Neutrophil (primary cell): Measurements from ENCODE around the gene NEURL2.

Experiments used
- H3K27ac ChIP-seq: fragments of 200-600 bp; sonication (generic); 2 replicates; pipeline ENCODE4 v1.5.1; 2016; ENCODE audit warnings: mild to moderate bottlenecking, moderate library complexity
- H3K27me3 ChIP-seq: fragments of 200-600 bp; sonication (generic); 2 replicates; pipeline ENCODE4 v1.6.0; 2016; ENCODE audit warnings: mild to moderate bottlenecking
- H3K36me3 ChIP-seq: fragments of 200-600 bp; sonication (generic); 2 replicates; pipeline ENCODE4 v1.5.1; 2017
- H3K4me1 ChIP-seq, 2 experiments: fragments of 200-600 bp in 1 of 2; sonication (generic) in 1 of 2; 1 replicate in 1 of 2; 2 replicates in 1 of 2; pipeline versions ENCODE4 v1.5.1 to v1.6.1; 2013 to 2016; ENCODE audit warnings: low read depth in 1 of 2, low read length in 1 of 2, mild to moderate bottlenecking in 1 of 2, moderate library complexity in 1 of 2; ENCODE audit not compliant: control insufficient read depth in 1 of 2, insufficient read depth in 1 of 2
- H3K4me3 ChIP-seq, 2 experiments: fragments of 200-600 bp in 1 of 2; sonication (generic) in 1 of 2; 1 replicate in 1 of 2; 2 replicates in 1 of 2; pipeline ENCODE4 v1.5.1; 2013 to 2016; ENCODE audit warnings: low read depth in 1 of 2, low read length in 1 of 2, mild to moderate bottlenecking in 1 of 2, moderate library complexity in 1 of 2
- H3K9me3 ChIP-seq: fragments of 200-600 bp; sonication (generic); 2 replicates; pipeline ENCODE4 v1.5.1; 2016
- CTCF ChIP-seq: fragments of 200-600 bp; sonication (generic); IDR thresholded peaks from 2 replicates; pipeline ENCODE4 v1.5.1; 2016; ENCODE audit warnings: antibody characterized with exemption

NEURL2 gene

DNA sequence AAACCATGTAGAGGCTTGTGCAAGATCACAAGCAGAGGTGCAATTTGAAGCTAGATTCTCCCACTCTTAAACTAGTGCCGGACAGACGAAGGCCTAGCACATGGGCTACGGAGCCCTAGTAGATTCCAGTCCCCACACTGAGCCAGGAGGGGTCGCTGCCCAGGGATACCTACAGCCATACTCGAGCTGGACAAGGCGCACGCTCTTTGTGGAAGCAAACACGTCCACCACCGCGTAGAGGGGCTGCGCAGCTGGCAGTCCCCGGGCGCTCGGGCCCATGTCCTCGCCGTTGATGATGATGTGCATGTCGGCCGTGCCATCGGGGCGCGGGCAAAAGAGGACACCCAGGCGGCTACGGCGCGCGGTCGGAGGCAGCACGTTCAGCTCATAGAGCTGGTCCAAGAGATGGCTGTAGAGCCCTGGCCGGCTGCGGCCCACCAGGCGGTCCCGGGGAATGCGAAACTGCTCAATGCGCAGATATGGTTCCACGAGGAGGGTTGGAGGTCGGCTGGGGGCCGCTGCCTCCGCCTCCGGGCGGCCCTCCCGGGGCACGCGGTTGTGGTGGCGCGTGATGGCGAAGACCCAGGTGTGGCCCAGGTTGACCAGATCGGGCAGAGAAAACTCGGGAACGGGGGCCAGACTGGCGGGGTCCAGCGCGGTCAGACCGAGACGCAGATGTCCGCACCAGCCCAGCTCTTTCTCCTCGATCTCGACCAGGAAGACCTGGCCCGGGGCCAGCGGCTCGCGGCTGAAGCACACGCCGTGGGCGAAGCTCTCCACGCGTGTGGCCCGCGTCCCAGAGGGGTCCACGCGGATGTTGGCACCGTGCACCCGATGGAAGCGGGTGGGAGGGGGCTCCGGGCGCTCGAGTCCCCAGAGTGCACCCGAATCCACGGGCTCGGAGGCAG, 677 bp downstream of the NEURL2 start:
- TF ChIP-seq CTCF: peak; percentile 70
- Histone ChIP-seq H3K27ac (peak overlapping the region; percentile 88), H3K27me3 (no peaks in the 10 kb centered on the region), H3K4me3 (peak overlapping the region; percentile 91 to 94), H3K4me1 (peaks cover 41 to 46% of the 10 kb centered on the region in 2 experiments), H3K36me3 (peaks cover 28% of the 10 kb centered on the region), H3K9me3 (no peaks in the 10 kb centered on the region)

DNA sequence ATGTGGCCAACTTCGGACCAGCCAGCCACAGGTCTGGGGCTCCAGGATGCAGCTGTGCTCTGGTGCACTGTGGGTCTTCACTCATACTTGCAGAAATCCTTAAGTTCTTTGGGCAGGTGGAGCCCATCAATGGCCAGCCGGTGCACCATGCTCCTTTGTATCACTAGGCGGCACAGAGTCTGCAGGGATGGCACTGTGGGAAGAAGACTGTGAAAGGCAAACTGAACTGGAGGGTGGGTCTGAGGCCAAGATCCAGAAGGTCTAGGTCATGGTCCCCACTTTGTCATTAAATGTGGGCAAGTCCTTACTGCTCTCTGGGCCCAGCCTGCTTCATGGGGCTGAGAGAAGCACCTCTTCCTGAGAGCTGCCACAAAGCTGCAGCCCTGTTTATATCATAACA, 2.3 kb downstream of the NEURL2 start:
- no peaks in the 10 kb centered on the region for H3K27me3 ChIP-seq
- H3K36me3 ChIP-seq: peaks cover 15% of the 10 kb centered on the region

GRCh38 chr20:45887346-45887715, 3.7 kb downstream of the NEURL2 start, which contains the start of gene SPATA25:
SPATA25 (minus strand) TSS chr20:45887622; CDS start chr20:45887590, 32 bp downstream.
- no peaks in the 10 kb centered on the region for H3K9me3 ChIP-seq
- H3K27ac ChIP-seq: no peak within 1 kb of the TSS
- TF ChIP-seq CTCF: no peak
- no peak within 1 kb of the TSS for H3K4me3 ChIP-seq
- H3K4me1 ChIP-seq: peaks cover 19 to 23% of the 10 kb centered on the region in 2 experiments
- peaks cover 26% of the 10 kb centered on the region for H3K36me3 ChIP-seq
- H3K27me3 ChIP-seq: no peaks in the 10 kb centered on the region

More for the DNA sequence above, 2.3 kb downstream of the NEURL2 start:
- H3K9me3 ChIP-seq: no peaks in the 10 kb centered on the region
- no peak overlapping the region for H3K4me3 ChIP-seq
- peaks cover 32 to 37% of the 10 kb centered on the region in 2 experiments for H3K4me1 ChIP-seq
- no peak overlapping the region for H3K27ac ChIP-seq
- TF ChIP-seq CTCF: no peak

DNA sequence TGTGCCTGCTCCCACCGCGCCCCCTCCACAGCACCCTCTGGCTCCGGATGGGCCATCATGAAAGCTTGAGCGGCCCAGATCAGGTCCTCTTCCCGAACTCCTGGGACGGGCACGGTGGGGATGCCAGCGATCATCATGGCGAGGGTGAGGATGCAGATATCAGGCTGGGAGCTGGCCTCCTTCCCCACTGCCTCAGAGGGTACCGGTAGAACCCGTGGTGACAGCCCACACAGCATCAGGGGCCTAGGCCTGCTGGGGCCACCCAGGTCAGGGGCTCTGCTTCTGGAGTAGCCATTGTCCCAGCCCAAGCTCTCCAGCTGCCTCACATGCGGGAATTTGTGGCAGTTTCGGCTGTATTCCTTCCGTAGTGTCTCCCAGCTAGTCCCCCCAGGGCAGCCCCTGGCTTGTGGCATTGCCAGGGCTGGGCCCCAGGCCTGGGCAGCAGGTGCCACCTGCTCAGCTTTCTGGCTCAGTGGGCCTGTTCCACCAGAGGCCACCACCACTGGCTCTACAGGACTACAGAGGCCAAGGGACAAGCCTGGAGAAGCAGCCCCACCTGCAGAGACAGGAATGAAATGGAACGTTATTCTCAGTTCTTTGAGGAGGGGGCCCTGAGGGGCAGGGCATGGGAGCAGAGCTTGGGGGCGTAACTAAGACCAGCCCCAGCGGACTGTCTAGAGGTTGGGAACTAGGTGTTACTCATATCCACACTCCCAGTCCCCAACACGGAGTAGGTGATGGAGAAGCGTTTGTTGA, 4.2 kb downstream of the NEURL2 start:
- no peak for TF ChIP-seq CTCF
- Histone ChIP-seq H3K4me3 (no peak overlapping the region), H3K27ac (no peak overlapping the region), H3K4me1 (peaks cover 14 to 18% of the 10 kb centered on the region in 2 experiments), H3K27me3 (no peaks in the 10 kb centered on the region), H3K36me3 (peaks cover 26% of the 10 kb centered on the region), H3K9me3 (no peaks in the 10 kb centered on the region)

DNA sequence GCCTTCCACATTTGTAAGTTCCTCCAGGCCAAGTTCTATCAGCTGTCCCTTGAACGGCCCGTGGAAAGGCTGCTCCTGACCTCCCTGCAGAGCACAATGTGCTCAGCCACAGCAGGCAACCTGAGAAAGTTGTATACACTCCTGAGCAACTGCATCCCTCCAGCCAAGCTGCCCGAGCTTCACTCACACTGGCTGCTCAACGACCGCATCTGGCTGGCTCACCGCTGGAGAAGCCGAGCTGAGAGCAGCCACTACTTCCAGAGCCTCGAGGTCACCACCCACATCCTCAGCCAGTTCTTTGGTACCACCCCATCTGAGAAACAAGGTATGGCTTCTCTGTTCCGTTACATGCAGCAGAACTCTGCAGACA, 7.9 kb downstream of the NEURL2 start:
- Histone ChIP-seq H3K36me3 (peaks cover 35% of the 10 kb centered on the region), H3K27me3 (no peaks in the 10 kb centered on the region), H3K4me3 (no peak overlapping the region), H3K27ac (peak overlapping the region; percentile 10), H3K9me3 (no peaks in the 10 kb centered on the region), H3K4me1 (peaks cover 8 to 12% of the 10 kb centered on the region in 2 experiments)
- no peak for TF ChIP-seq CTCF
